ENCODE measurements around the gene HIF1AN. TPM values are rescaled to one million over a fixed set of nuclear protein-coding genes. Genes with fewer than 3 reads are reported as not detected.
A peak's percentile ranks its signal among the peaks of the same experiment; 100 is the strongest.

Gene HIF1AN
- total and polyA plus RNA-seq, 8 donors, result 6.3 to 21.8 (median 14.9) TPM

DNA sequence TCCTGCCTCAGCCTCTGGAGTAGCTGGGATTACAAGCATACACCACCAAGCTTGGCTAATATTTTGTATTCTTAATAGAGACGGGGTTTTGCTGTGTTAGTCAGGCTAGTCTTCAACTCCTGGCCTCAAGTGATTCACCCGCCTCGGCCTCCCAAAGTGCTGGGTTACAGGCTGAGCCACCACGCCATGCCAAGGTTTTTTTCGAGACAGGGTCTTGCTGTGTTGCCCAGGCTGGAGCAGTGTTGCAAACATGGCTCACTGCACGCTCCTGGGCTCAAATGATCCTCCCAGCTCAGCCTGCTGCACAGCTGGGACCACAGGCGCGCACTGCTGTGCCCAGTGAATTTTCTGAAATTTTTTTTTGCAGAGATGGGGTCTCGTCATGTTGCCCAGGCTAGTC lies 12.8 kb upstream of the HIF1AN start:
- Histone ChIP-seq H3K9me3 (no peaks in the 10 kb centered on the region), H3K27me3 (no peaks in the 10 kb centered on the region), H3K36me3 (peaks cover 0 to 29% (median 12%) of the 10 kb centered on the region in 3 donors), H3K4me3 (no peak overlapping the region), H3K4me1 (peaks cover 7 to 11% (median 7%) of the 10 kb centered on the region in 3 donors), H3K27ac (no peak overlapping the region)
- 92 to 95% methylated on average over 9 of the region's 9 CpGs for WGBS, 2 donors
- TF ChIP-seq, protein P1, sequence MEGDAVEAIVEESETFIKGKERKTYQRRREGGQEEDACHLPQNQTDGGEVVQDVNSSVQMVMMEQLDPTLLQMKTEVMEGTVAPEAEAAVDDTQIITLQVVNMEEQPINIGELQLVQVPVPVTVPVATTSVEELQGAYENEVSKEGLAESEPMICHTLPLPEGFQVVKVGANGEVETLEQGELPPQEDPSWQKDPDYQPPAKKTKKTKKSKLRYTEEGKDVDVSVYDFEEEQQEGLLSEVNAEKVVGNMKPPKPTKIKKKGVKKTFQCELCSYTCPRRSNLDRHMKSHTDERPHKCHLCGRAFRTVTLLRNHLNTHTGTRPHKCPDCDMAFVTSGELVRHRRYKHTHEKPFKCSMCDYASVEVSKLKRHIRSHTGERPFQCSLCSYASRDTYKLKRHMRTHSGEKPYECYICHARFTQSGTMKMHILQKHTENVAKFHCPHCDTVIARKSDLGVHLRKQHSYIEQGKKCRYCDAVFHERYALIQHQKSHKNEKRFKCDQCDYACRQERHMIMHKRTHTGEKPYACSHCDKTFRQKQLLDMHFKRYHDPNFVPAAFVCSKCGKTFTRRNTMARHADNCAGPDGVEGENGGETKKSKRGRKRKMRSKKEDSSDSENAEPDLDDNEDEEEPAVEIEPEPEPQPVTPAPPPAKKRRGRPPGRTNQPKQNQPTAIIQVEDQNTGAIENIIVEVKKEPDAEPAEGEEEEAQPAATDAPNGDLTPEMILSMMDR (IDR thresholded peaks at IDR 0.05), result no peak
- intact Hi-C loops (cut with DNase I), result loop anchor here in 1 of 3 donors (10.0 kb wide), 1 partner anchor 178 kb away; the partner anchor contains the start of gene SCD
- ATAC-seq (no peak), FAIRE-seq (no peak), DNase-seq (no peak)

DNA sequence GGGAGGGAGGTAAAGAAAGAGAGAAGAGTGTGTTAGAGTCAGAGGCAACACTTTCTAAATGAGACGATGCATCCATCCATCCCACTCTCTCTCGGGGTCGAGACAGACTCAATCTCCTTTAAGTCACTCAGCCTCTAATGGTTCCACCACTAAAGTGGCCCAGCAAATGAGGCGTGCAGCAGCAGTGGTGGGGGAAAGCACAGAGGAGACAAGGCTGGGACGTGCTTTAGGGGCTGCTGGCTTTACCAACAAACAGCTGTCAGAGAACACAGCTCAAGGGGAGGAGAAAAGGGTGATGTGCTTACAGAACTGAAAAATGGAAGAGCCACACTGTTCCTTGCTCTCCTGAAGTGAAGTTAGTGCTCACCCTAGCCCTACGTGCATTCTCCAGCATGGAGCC lies 11.5 kb upstream of the HIF1AN start:
- H3K4me1 ChIP-seq, result peaks cover 3 to 14% (median 10%) of the 10 kb centered on the region in 3 donors
- intact Hi-C loops (cut with DNase I), result loop anchor here in 1 of 3 donors (10.0 kb wide), 1 partner anchor 179 kb away; the partner anchor contains the start of gene SCD
- H3K9me3 ChIP-seq, result no peaks in the 10 kb centered on the region
- no peaks in the 10 kb centered on the region for H3K27me3 ChIP-seq
- DNase-seq (no peak), ATAC-seq (no peak), FAIRE-seq (no peak)
- peaks cover 0 to 29% (median 12%) of the 10 kb centered on the region in 3 donors for H3K36me3 ChIP-seq
- TF ChIP-seq, protein P1 (IDR thresholded peaks at IDR 0.05), result no peak
- H3K27ac ChIP-seq, result no peak overlapping the region
- WGBS, 2 donors, result 81 to 84% methylated on average over 6 of the region's 6 CpGs
- H3K4me3 ChIP-seq, result no peak overlapping the region

DNA sequence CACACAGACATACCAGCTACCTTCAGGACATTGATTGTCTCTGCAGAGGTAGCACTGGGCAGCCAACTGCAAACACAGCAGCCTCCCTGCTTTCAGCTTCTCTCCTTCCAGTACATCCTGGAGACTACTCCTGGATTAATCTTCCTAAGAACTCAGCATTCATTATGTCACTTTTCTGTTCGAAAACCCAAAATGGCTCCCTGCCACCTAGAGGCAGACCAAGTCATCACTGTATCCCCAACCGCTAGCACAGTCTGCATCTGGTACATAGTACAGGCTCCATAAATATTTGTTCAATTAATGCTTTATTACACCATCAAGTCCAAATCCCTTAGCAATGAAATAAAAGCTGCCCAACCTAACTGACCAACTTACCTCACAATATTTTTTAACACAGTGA lies 11.1 kb upstream of the HIF1AN start:
- DNase-seq, result no peak
- H3K4me3 ChIP-seq, result no peak overlapping the region
- H3K27ac ChIP-seq, result no peak overlapping the region
- intact Hi-C loops (cut with DNase I), result loop anchor here in 1 of 3 donors (10.0 kb wide), 1 partner anchor 180 kb away; the partner anchor contains the start of gene SCD
- no peaks in the 10 kb centered on the region for H3K27me3 ChIP-seq
- peaks cover 0 to 10% (median 7%) of the 10 kb centered on the region in 3 donors for H3K4me1 ChIP-seq
- FAIRE-seq, result no peak
- no peak for ATAC-seq
- peaks cover 0 to 29% (median 12%) of the 10 kb centered on the region in 3 donors for H3K36me3 ChIP-seq
- H3K9me3 ChIP-seq, result no peaks in the 10 kb centered on the region
- WGBS, 2 donors, result 82 to 92% methylated on average over 2 of the region's 2 CpGs
- TF ChIP-seq, protein P1 (IDR thresholded peaks at IDR 0.05), result no peak

DNA sequence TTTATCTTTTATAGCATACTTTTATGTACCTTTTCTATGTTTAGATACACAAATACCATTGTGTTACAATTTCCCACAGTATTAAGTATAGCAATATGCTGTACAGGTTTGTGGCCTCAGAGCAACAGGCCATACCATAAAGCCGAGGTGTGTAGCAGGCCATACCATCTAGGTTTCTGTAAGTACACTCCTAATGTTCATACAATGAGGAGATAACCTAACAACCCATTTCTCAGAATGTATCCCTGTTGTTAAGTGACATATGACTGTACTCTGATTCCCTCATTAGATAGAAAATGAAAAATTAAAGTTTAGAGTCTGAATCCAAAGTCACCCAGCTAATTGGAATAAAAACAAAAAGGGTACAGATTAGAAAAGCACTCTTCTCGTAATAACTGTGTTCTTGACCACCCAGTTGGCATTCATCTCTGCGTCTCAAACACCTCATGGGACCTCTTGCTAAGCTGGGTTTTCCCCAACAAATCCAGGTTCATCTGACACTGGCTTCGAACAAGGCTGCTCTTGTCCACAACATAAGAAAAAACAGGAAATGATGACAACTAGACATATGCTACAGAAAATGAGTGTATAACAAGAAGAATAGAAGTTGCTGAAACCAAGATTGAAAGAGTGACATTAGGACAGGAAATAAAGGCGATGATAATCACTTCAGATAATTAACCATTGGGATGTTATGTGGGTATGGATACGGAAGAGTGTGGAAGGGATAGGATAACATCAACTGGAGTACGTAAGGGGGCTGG lies 7.4 kb upstream of the HIF1AN start:
- TF ChIP-seq, protein P1 (IDR thresholded peaks at IDR 0.05), result no peak
- H3K4me3 ChIP-seq, result peak overlapping the region in 2 of 4 donors; percentile 80 to 82
- peaks cover 0 to 12% (median 9%) of the 10 kb centered on the region in 3 donors for H3K4me1 ChIP-seq
- H3K27me3 ChIP-seq, result no peaks in the 10 kb centered on the region
- FAIRE-seq (no peak), ATAC-seq (no peak), DNase-seq (no peak)
- 61 to 66% methylated on average over 7 of the region's 7 CpGs for WGBS, 2 donors
- intact Hi-C loops (cut with DNase I), result loop anchor here in 1 of 3 donors (10.0 kb wide), 1 partner anchor 184 kb away; the partner anchor contains the start of gene SCD
- peaks cover 0 to 24% (median 12%) of the 10 kb centered on the region in 3 donors for H3K36me3 ChIP-seq
- no peaks in the 10 kb centered on the region for H3K9me3 ChIP-seq
- no peak overlapping the region for H3K27ac ChIP-seq

Measured in pancreas (tissue), 10 donors.